Measurements from ENCODE around the gene RUNX2.
"Not testable (repeated sequence)": the region's sequence is repeated elsewhere in the genome, so short reads cannot be mapped to it uniquely, and the experiment has no call there.

The RUNX2 gene

DNA sequence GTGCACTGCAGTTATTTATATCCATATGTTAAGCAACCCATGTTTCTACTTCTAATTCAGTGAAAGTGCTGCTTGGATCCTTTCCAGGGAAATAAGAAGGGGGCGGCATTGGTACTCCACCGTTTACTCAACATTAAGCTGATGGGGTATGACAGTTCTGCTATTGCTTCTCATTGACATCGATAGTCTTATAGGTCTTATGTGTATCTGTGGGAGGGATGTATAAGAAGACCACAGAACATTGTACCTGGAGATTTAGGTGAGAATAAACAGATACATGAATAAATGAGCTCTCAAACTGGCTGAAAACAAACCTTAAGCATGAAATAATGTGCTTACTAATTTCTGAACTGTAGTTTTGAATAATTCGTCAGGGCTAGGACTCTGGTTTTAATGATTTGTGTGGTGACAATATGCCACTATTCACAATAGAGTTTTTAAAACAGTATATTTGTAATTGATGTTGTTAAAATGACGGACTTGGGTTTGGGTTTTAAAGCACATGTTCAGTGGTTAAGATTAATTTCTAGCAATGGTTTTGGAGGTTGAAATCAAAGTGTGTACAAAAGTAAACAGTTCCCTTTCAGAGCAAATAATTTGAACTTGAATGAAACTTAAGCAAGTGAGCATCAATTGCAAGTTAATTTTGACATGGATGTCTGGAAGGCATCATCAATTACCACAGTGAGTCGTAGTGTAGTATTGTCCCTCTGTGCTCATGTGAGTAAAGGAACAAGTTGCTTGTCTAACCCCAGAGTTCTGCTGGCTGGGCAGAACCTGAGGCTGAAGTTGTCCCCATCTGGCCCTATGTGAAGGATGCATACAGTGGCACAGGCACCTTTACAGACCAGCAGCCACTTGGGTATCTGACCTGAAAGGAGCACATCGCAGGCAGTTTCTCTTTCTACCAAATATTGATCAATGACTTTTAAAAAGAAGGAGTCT is 134.3 kb downstream of the RUNX2 start:
- H3K27ac ChIP-seq (ENCODE audit: low read depth, low read length): no peak overlapping the region
- no peak overlapping the region for H3K9ac ChIP-seq (ENCODE audit: low read length)
- H3K9me3 ChIP-seq (ENCODE audit: control insufficient read depth, insufficient read depth, low read depth, low read length): no peaks in the 10 kb centered on the region
- no peak overlapping the region for H3K4me3 ChIP-seq (ENCODE audit: low read depth, low read length)
- H3K27me3 ChIP-seq (ENCODE audit: control insufficient read depth, insufficient read depth, low read length): no peaks in the 10 kb centered on the region
- no peaks in the 10 kb centered on the region for H3K4me1 ChIP-seq (ENCODE audit: control insufficient read depth, insufficient read depth, low read length)
- H3K36me3 ChIP-seq (ENCODE audit: control insufficient read depth, insufficient read depth, low read length): no peaks in the 10 kb centered on the region

- Histone ChIP-seq H3K27me3 (ENCODE audit: control insufficient read depth, insufficient read depth, low read length) (no peaks in the 10 kb centered on the region), H3K36me3 (ENCODE audit: control insufficient read depth, insufficient read depth, low read length) (no peaks in the 10 kb centered on the region), H3K27ac (ENCODE audit: low read depth, low read length) (no peak overlapping the region), H3K9ac (ENCODE audit: low read length) (no peak overlapping the region), H3K4me3 (ENCODE audit: low read depth, low read length) (no peak overlapping the region), H3K9me3 (ENCODE audit: control insufficient read depth, insufficient read depth, low read depth, low read length) (no peaks in the 10 kb centered on the region), H3K4me1 (ENCODE audit: control insufficient read depth, insufficient read depth, low read length) (no peaks in the 10 kb centered on the region)
These were observed 136.6 kb downstream of the RUNX2 start for GRCh38 chr6:45464685-45465084.

DNA sequence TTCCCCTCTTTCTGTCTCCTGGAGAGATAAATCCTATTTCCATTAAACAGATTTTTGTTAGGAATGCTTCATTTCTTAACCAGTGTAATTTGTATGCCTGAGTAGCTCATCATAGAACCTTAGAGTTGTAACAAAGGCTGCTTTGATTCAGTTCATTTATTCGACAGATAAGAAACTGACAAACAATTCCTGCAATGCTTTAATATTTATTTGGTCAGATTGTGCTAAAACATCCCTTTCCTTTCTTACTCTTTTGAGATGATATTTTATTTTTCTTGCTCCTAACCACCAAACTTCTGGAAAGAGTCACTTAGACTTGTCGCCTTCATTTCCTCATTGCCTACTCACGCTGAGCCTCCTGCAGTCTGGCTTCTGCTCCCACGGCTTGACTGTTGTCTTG is 138.6 kb downstream of the RUNX2 start:
- H3K27ac ChIP-seq (ENCODE audit: low read depth, low read length): no peak overlapping the region

GRCh38 chr6:45467417-45467816 is 139.3 kb downstream of the RUNX2 start:
- H3K4me1 ChIP-seq (ENCODE audit: control insufficient read depth, insufficient read depth, low read length); H3K9ac ChIP-seq (ENCODE audit: low read length); H3K27me3 ChIP-seq (ENCODE audit: control insufficient read depth, insufficient read depth, low read length); H3K4me3 ChIP-seq (ENCODE audit: low read depth, low read length); H3K36me3 ChIP-seq (ENCODE audit: control insufficient read depth, insufficient read depth, low read length); H3K27ac ChIP-seq (ENCODE audit: low read depth, low read length); H3K9me3 ChIP-seq (ENCODE audit: control insufficient read depth, insufficient read depth, low read depth, low read length): not testable (repeated sequence)

More for the DNA sequence above, 138.6 kb downstream of the RUNX2 start:
- Histone ChIP-seq H3K27me3 (ENCODE audit: control insufficient read depth, insufficient read depth, low read length) (no peaks in the 10 kb centered on the region), H3K9ac (ENCODE audit: low read length) (no peak overlapping the region), H3K4me3 (ENCODE audit: low read depth, low read length) (no peak overlapping the region), H3K36me3 (ENCODE audit: control insufficient read depth, insufficient read depth, low read length) (no peaks in the 10 kb centered on the region), H3K4me1 (ENCODE audit: control insufficient read depth, insufficient read depth, low read length) (no peaks in the 10 kb centered on the region), H3K9me3 (ENCODE audit: control insufficient read depth, insufficient read depth, low read depth, low read length) (no peaks in the 10 kb centered on the region)

- Histone ChIP-seq H3K4me1 (ENCODE audit: control insufficient read depth, insufficient read depth, low read length) (no peaks in the 10 kb centered on the region), H3K36me3 (ENCODE audit: control insufficient read depth, insufficient read depth, low read length) (no peaks in the 10 kb centered on the region), H3K9ac (ENCODE audit: low read length) (no peak overlapping the region)
These were observed 139.7 kb downstream of the RUNX2 start for GRCh38 chr6:45467853-45468252.

GRCh38 chr6:45469663-45470062 is 141.5 kb downstream of the RUNX2 start:
- no peak overlapping the region for H3K9ac ChIP-seq (ENCODE audit: low read length)
- no peaks in the 10 kb centered on the region for H3K36me3 ChIP-seq (ENCODE audit: control insufficient read depth, insufficient read depth, low read length)
- no peaks in the 10 kb centered on the region for H3K27me3 ChIP-seq (ENCODE audit: control insufficient read depth, insufficient read depth, low read length)
- H3K4me3 ChIP-seq (ENCODE audit: low read depth, low read length): no peak overlapping the region
- no peaks in the 10 kb centered on the region for H3K9me3 ChIP-seq (ENCODE audit: control insufficient read depth, insufficient read depth, low read depth, low read length)
- H3K4me1 ChIP-seq (ENCODE audit: control insufficient read depth, insufficient read depth, low read length): no peaks in the 10 kb centered on the region
- no peak overlapping the region for H3K27ac ChIP-seq (ENCODE audit: low read depth, low read length)

More at GRCh38 chr6:45467853-45468252, 139.7 kb downstream of the RUNX2 start:
- Histone ChIP-seq H3K4me3 (ENCODE audit: low read depth, low read length) (no peak overlapping the region), H3K27me3 (ENCODE audit: control insufficient read depth, insufficient read depth, low read length) (no peaks in the 10 kb centered on the region), H3K27ac (ENCODE audit: low read depth, low read length) (no peak overlapping the region), H3K9me3 (ENCODE audit: control insufficient read depth, insufficient read depth, low read depth, low read length) (no peaks in the 10 kb centered on the region)

DNA sequence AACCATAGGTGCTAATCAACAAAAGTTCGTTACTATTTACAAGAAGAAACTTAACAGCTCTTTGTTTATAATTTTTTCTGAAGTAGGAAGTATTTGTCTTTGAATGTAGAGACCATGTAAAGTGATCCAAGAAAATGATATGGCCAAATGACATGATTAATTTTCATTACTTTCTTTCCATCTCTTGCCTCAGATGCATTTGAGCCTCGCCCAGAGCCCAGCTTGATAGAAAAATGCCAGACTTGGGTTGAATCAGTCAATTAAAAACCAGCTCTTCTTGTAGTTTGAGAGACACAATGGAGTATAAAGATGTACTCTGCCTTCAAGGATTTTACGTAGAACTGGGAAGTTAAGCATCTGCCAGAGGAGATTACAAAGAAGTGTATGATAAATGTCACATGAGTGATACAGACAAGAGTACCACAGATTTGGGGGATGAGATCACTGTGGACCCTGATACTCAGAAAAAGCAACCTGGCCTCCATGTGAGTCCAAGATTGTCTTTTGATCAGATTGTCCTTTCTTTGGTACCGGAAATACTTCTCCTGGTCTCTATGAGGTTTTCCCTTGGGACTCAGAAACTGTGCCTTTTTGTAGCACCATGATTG is 142.1 kb downstream of the RUNX2 start:
- H3K9me3 ChIP-seq (ENCODE audit: control insufficient read depth, insufficient read depth, low read depth, low read length): no peaks in the 10 kb centered on the region

DNA sequence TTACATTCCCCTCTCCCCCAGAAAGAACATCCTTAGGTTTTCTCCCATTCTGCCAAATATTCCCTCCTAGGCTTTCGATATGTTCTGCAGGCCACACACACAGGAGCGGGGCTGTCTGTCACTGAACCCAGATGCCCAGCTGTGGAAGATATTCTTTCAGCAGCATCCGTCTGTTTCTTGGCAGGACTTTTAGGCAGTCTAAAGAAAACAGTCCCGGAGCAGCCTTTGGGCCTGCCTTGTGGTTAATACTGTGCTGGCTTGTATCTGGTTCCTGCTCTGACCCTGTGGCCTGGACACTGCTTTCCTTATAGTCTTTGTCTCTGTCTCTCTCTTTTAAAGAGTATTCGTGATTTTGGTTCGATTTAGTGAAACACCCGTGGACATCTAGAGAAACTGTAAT is 144.3 kb downstream of the RUNX2 start:
- Histone ChIP-seq H3K9me3 (ENCODE audit: control insufficient read depth, insufficient read depth, low read depth, low read length) (no peaks in the 10 kb centered on the region), H3K4me3 (ENCODE audit: low read depth, low read length) (no peak overlapping the region), H3K27ac (ENCODE audit: low read depth, low read length) (no peak overlapping the region), H3K36me3 (ENCODE audit: control insufficient read depth, insufficient read depth, low read length) (no peaks in the 10 kb centered on the region), H3K9ac (ENCODE audit: low read length) (no peak overlapping the region), H3K4me1 (ENCODE audit: control insufficient read depth, insufficient read depth, low read length) (no peaks in the 10 kb centered on the region), H3K27me3 (ENCODE audit: control insufficient read depth, insufficient read depth, low read length) (no peaks in the 10 kb centered on the region)

More for the DNA sequence above, 142.1 kb downstream of the RUNX2 start:
- H3K27me3 ChIP-seq (ENCODE audit: control insufficient read depth, insufficient read depth, low read length): no peaks in the 10 kb centered on the region
- H3K9ac ChIP-seq (ENCODE audit: low read length): no peak overlapping the region
- H3K36me3 ChIP-seq (ENCODE audit: control insufficient read depth, insufficient read depth, low read length): no peaks in the 10 kb centered on the region
- H3K27ac ChIP-seq (ENCODE audit: low read depth, low read length): no peak overlapping the region
- H3K4me3 ChIP-seq (ENCODE audit: low read depth, low read length): no peak overlapping the region
- no peaks in the 10 kb centered on the region for H3K4me1 ChIP-seq (ENCODE audit: control insufficient read depth, insufficient read depth, low read length)

- Histone ChIP-seq H3K4me1 (ENCODE audit: control insufficient read depth, insufficient read depth, low read length) (no peaks in the 10 kb centered on the region), H3K36me3 (ENCODE audit: control insufficient read depth, insufficient read depth, low read length) (no peaks in the 10 kb centered on the region), H3K27ac (ENCODE audit: low read depth, low read length) (no peak overlapping the region), H3K9ac (ENCODE audit: low read length) (no peak overlapping the region), H3K9me3 (ENCODE audit: control insufficient read depth, insufficient read depth, low read depth, low read length) (no peaks in the 10 kb centered on the region), H3K27me3 (ENCODE audit: control insufficient read depth, insufficient read depth, low read length) (no peaks in the 10 kb centered on the region), H3K4me3 (ENCODE audit: low read depth, low read length) (no peak overlapping the region)
These were observed 145.2 kb downstream of the RUNX2 start for GRCh38 chr6:45473121-45473993.

- H3K4me3 ChIP-seq (ENCODE audit: low read depth, low read length): no peak overlapping the region
- no peak overlapping the region for H3K27ac ChIP-seq (ENCODE audit: low read depth, low read length)
- H3K27me3 ChIP-seq (ENCODE audit: control insufficient read depth, insufficient read depth, low read length): no peaks in the 10 kb centered on the region
- no peaks in the 10 kb centered on the region for H3K36me3 ChIP-seq (ENCODE audit: control insufficient read depth, insufficient read depth, low read length)
- no peak overlapping the region for H3K9ac ChIP-seq (ENCODE audit: low read length)
- no peaks in the 10 kb centered on the region for H3K9me3 ChIP-seq (ENCODE audit: control insufficient read depth, insufficient read depth, low read depth, low read length)
- no peaks in the 10 kb centered on the region for H3K4me1 ChIP-seq (ENCODE audit: control insufficient read depth, insufficient read depth, low read length)
These were observed 146.2 kb downstream of the RUNX2 start for GRCh38 chr6:45474376-45474775.

All from HUES6 (cell line).